Testis (tissue), 2 donors: Measurements from ENCODE around the gene DIO3.

Experiments
- POLR2A ChIP-seq: fragments of 450-650 bp; IDR thresholded peaks from one replicate; pipeline ENCODE4 v1.6.1; 2017; ENCODE audit warnings: antibody characterized with exemption, mild to moderate bottlenecking, moderate library complexity
- TF ChIP-seq, protein P1 (sequence below), 3 experiments: fragments of 450-650 bp in 2 of 3; fragments of 200-600 bp in 1 of 3; sonication (generic) in 1 of 3; IDR thresholded peaks; one replicate each; pipeline ENCODE4 v1.5.1; 2016 to 2019; ENCODE audit warnings: antibody characterized with exemption in 3 of 3, mild to moderate bottlenecking in 2 of 3, moderate library complexity in 1 of 3

DNA sequence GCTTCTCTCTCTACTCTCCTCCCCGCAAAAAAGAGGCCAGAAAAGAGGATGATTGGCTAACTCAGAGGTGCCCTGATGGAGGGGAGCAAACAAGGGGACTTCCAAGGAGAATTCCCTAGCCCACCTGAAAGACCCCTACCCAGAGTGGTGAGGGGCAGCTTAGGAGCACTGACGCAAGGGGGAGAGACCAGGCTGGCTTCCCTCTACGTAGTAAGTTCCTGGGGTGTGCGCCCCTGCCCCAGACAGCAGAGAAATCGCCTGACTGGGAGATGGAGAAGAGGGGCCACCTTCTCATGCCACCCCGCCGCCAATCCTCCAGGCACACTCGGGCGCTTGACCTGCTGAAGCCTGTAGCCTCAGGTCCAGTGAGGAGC lies 2.1 kb upstream of the DIO3 start:
- no peak for TF ChIP-seq POLR2A
- TF ChIP-seq, protein P1, sequence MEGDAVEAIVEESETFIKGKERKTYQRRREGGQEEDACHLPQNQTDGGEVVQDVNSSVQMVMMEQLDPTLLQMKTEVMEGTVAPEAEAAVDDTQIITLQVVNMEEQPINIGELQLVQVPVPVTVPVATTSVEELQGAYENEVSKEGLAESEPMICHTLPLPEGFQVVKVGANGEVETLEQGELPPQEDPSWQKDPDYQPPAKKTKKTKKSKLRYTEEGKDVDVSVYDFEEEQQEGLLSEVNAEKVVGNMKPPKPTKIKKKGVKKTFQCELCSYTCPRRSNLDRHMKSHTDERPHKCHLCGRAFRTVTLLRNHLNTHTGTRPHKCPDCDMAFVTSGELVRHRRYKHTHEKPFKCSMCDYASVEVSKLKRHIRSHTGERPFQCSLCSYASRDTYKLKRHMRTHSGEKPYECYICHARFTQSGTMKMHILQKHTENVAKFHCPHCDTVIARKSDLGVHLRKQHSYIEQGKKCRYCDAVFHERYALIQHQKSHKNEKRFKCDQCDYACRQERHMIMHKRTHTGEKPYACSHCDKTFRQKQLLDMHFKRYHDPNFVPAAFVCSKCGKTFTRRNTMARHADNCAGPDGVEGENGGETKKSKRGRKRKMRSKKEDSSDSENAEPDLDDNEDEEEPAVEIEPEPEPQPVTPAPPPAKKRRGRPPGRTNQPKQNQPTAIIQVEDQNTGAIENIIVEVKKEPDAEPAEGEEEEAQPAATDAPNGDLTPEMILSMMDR (IDR thresholded peaks at IDR 0.05): no peak
